ENCODE data around the gene LPP. TPM values are rescaled to one million over a fixed set of nuclear protein-coding genes. Genes with fewer than 3 reads are reported as not detected.

The LPP gene
- total RNA-seq, 1 donor: 196 TPM

DNA sequence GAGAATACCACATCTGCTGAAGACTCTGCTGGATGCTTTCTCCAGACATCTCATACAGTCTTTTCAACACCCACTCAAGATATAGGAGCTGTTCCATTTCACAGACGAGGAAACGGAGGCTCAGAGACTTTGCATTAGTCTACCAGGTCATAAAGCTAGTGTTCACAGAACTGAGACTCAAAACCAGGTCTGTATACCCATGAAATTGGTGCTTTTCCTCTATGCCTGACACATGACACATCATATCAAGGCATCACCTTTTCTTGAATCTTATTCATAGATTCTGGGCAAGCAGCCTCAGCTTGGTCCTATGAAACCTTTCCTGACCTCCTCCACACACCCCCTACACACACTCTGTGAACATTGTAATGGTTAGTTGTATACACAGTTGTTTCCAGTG is 101.2 kb downstream of the LPP start:
- DNase-seq (ENCODE audit: low read depth): no peak
- TF ChIP-seq, protein P1, sequence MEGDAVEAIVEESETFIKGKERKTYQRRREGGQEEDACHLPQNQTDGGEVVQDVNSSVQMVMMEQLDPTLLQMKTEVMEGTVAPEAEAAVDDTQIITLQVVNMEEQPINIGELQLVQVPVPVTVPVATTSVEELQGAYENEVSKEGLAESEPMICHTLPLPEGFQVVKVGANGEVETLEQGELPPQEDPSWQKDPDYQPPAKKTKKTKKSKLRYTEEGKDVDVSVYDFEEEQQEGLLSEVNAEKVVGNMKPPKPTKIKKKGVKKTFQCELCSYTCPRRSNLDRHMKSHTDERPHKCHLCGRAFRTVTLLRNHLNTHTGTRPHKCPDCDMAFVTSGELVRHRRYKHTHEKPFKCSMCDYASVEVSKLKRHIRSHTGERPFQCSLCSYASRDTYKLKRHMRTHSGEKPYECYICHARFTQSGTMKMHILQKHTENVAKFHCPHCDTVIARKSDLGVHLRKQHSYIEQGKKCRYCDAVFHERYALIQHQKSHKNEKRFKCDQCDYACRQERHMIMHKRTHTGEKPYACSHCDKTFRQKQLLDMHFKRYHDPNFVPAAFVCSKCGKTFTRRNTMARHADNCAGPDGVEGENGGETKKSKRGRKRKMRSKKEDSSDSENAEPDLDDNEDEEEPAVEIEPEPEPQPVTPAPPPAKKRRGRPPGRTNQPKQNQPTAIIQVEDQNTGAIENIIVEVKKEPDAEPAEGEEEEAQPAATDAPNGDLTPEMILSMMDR (IDR thresholded peaks at IDR 0.05; ENCODE audit: insufficient read depth, low read depth, low read length): no peak
- H3K4me3 ChIP-seq (ENCODE audit: low read depth, low read length): no peak overlapping the region

DNA sequence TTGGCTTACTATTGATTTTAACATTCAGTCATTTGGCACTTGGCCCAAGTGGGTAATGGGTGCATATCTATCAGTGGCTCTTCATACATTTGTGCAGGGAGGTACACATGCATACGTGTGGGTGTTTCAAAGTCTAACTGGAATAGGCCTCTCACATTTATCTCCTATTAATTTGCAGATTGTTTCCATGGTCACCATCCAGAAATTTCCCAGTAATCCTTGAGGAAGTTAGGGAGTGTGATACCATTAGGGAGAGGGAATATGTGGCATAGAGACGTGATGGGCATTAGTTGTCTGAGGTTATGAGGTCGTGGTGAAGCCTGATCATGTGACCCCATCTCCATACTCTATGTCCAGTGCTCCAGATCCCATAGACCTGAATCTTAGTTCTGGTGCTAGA is 102.8 kb downstream of the LPP start:
- TF ChIP-seq, protein P1 (IDR thresholded peaks at IDR 0.05; ENCODE audit: insufficient read depth, low read depth, low read length): no peak
- DNase-seq (ENCODE audit: low read depth): no peak

GRCh38 chr3:188257384-188258026 is 103.5 kb downstream of the LPP start:
- TF ChIP-seq, protein P1 (IDR thresholded peaks at IDR 0.05; ENCODE audit: insufficient read depth, low read depth, low read length): no peak
- DNase-seq (ENCODE audit: low read depth): no peak

More for the DNA sequence above, 102.8 kb downstream of the LPP start:
- H3K4me3 ChIP-seq (ENCODE audit: low read depth, low read length): no peak overlapping the region

GRCh38 chr3:188259191-188259590 is 105.2 kb downstream of the LPP start:
- DNase-seq (ENCODE audit: low read depth): no peak
- TF ChIP-seq, protein P1 (IDR thresholded peaks at IDR 0.05; ENCODE audit: insufficient read depth, low read depth, low read length): no peak
- H3K4me3 ChIP-seq (ENCODE audit: low read depth, low read length): no peak overlapping the region

More at GRCh38 chr3:188257384-188258026, 103.5 kb downstream of the LPP start:
- no peak overlapping the region for H3K4me3 ChIP-seq (ENCODE audit: low read depth, low read length)

DNA sequence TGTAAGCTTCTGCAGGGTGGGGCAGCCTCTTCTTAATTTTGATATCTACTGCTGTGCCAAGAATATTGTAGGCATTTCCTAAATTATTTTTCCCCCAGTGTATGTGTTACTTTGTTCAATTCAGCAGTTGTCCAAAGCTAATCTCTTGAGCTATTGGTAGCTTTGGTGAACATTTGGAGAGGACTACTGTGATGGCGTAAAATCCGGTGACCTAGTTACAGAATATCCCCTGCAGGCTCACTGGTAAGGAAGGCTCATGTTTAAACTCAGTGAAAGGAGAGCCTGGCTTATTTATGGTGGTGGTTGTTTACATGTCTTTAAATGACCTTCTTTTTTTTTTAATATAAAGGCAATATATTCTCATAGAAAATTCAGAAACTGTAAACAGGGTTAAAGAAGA is 105.6 kb downstream of the LPP start:
- no peak overlapping the region for H3K4me3 ChIP-seq (ENCODE audit: low read depth, low read length)
- no peak for DNase-seq (ENCODE audit: low read depth)
- TF ChIP-seq, protein P1 (IDR thresholded peaks at IDR 0.05; ENCODE audit: insufficient read depth, low read depth, low read length): no peak

DNA sequence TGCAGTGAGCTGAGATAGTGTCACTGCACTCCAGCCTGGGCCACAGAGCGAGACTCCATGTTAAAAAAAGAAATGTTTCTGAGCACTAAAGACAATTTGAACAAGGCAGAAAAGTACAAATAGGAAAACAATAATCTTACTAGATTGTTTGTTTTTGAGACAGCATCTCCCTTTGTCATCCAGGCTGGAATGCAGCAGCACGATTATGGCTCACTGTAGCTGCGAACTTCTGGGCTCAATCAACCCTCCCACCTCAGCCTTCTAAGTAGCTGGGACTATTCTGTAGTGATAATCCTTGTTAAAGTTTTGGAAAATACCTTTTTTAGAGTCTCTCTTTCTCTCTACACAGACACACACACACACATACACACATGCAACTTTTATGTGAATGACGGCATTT is 107.1 kb downstream of the LPP start:
- TF ChIP-seq, protein P1 (IDR thresholded peaks at IDR 0.05; ENCODE audit: insufficient read depth, low read depth, low read length): no peak
- H3K4me3 ChIP-seq (ENCODE audit: low read depth, low read length): no peak overlapping the region
- no peak for DNase-seq (ENCODE audit: low read depth)

- no peak overlapping the region for H3K4me3 ChIP-seq (ENCODE audit: low read depth, low read length)
- DNase-seq (ENCODE audit: low read depth): no peak
- TF ChIP-seq, protein P1 (IDR thresholded peaks at IDR 0.05; ENCODE audit: insufficient read depth, low read depth, low read length): no peak
These were observed 108.5 kb downstream of the LPP start for GRCh38 chr3:188262488-188262887.
